Gastrocnemius medialis (tissue), 4 donors: ENCODE results near the gene TBL1X. TPM values are rescaled to one million over a fixed set of nuclear protein-coding genes. Genes with fewer than 3 reads are reported as not detected.

Source experiments
- ATAC-seq, 2 donors: fragments of 150-250 bp; one replicate each; pipeline ENCODE4 v1.9.1; 2016
- DNase-seq, 2 donors: peaks; one replicate each; pipeline ENCODE4 v3.0.0-alpha.2; 2019
- H3K27ac ChIP-seq, 4 donors: fragments of 200-600 bp; sonication (generic); 1 replicate in 1 of 4; 2 replicates in 3 of 4; pipeline ENCODE4 v1.5.1; 2016 to 2018; ENCODE audit warnings: mild to moderate bottlenecking in 2 of 4, moderate library complexity in 1 of 4
- H3K27me3 ChIP-seq, 3 donors: fragments of 200-600 bp; sonication (generic) in 2 of 3; 1 replicate in 1 of 3; 2 replicates in 2 of 3; pipeline versions ENCODE4 v1.5.1 to v1.6.0; 2016 to 2019; ENCODE audit warnings: mild to moderate bottlenecking in 1 of 3, moderate library complexity in 1 of 3
- H3K36me3 ChIP-seq, 2 donors: fragments of 200-600 bp; sonication (generic) in 1 of 2; one replicate each; pipeline ENCODE4 v1.5.1; 2017 to 2018
- H3K4me1 ChIP-seq, 2 donors: fragments of 200-600 bp; sonication (generic) in 1 of 2; one replicate each; pipeline ENCODE4 v1.5.1; 2016 to 2017; ENCODE audit warnings: mild to moderate bottlenecking in 2 of 2
- H3K4me3 ChIP-seq, 4 donors: fragments of 200-600 bp; sonication (generic) in 3 of 4; 1 replicate in 1 of 4; 2 replicates in 3 of 4; pipeline ENCODE4 v1.5.1; 2016 to 2019; ENCODE audit warnings: mild to moderate bottlenecking in 2 of 4
- H3K9me3 ChIP-seq, 3 donors: fragments of 200-600 bp; sonication (generic) in 2 of 3; 1 replicate in 1 of 3; 2 replicates in 2 of 3; pipeline ENCODE4 v1.5.1; 2016 to 2019
- POLR2A ChIP-seq, 2 donors: fragments of 450-650 bp; IDR thresholded peaks; one replicate each; pipeline ENCODE4 v1.6.1; 2017; ENCODE audit warnings: antibody characterized with exemption in 2 of 2, mild to moderate bottlenecking in 2 of 2, moderate library complexity in 2 of 2
- in situ Hi-C, 4 donors: fragments of 200-750 bp; cut with MboI; loops; one replicate each; pipeline versions ENCODE4 v1.15.0 to v1.8.0; 2017; ENCODE audit warnings: low sequenced_read_pairs in 4 of 4
- intact Hi-C: fragments of 100-400 bp; cut with DNase I; formaldehyde crosslinking; loops from one replicate; pipeline ENCODE4 v1.15.1; 2023; ENCODE audit warnings: low total_unique reads
- total RNA-seq, 4 donors: library from RNA; depleted of rRNA; stranded (reverse); fragments of >200 nt; gene quantifications; one replicate each; pipeline versions ENCODE4 v1.1.0 to v1.2.3, GENCODE V29; 2016
- TF ChIP-seq, protein P1 (sequence below), 5 experiments: fragments of 450-650 bp in 3 of 5; fragments of 200-600 bp in 2 of 5; sonication (generic) in 2 of 5; IDR thresholded peaks in 4 of 5; conservative IDR thresholded peaks in 1 of 5; 1 replicate in 4 of 5; 2 replicates in 1 of 5; pipeline ENCODE4 v1.5.1; 2016 to 2019; ENCODE audit warnings: antibody characterized with exemption in 5 of 5, mild to moderate bottlenecking in 3 of 5, moderate library complexity in 3 of 5

Gene TBL1X
- total RNA-seq, 4 donors from 2014 or later, result 6.7 to 16.8 (median 8.0) TPM

- intact Hi-C loops (no loop called here), in situ Hi-C loops (no loop called here)
- Histone ChIP-seq H3K9me3 (no peaks in the 10 kb centered on the region), H3K4me1 (no peaks in the 10 kb centered on the region), H3K27ac (no peak overlapping the region), H3K36me3 (no peaks in the 10 kb centered on the region), H3K27me3 (no peaks in the 10 kb centered on the region), H3K4me3 (no peak overlapping the region)
- no peak for ATAC-seq
- no peak for DNase-seq
- TF ChIP-seq, protein P1, sequence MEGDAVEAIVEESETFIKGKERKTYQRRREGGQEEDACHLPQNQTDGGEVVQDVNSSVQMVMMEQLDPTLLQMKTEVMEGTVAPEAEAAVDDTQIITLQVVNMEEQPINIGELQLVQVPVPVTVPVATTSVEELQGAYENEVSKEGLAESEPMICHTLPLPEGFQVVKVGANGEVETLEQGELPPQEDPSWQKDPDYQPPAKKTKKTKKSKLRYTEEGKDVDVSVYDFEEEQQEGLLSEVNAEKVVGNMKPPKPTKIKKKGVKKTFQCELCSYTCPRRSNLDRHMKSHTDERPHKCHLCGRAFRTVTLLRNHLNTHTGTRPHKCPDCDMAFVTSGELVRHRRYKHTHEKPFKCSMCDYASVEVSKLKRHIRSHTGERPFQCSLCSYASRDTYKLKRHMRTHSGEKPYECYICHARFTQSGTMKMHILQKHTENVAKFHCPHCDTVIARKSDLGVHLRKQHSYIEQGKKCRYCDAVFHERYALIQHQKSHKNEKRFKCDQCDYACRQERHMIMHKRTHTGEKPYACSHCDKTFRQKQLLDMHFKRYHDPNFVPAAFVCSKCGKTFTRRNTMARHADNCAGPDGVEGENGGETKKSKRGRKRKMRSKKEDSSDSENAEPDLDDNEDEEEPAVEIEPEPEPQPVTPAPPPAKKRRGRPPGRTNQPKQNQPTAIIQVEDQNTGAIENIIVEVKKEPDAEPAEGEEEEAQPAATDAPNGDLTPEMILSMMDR (IDR thresholded peaks at IDR 0.05 in 4 of 5, conservative IDR thresholded peaks at IDR 0.05 in 1 of 5), result no peak
- no peak for TF ChIP-seq POLR2A (IDR thresholded peaks at IDR 0.05)
These were observed 93.8 kb downstream of the TBL1X start for GRCh38 chrX:9558615-9559014.

GRCh38 chrX:9560219-9560618 lies 95.4 kb downstream of the TBL1X start:
- DNase-seq (peak; percentile 3 to 46), ATAC-seq (peak; percentile 36 to 76)
- Histone ChIP-seq H3K4me3 (no peak overlapping the region), H3K4me1 (no peaks in the 10 kb centered on the region), H3K36me3 (no peaks in the 10 kb centered on the region), H3K27ac (no peak overlapping the region), H3K9me3 (no peaks in the 10 kb centered on the region), H3K27me3 (no peaks in the 10 kb centered on the region)
- no peak for TF ChIP-seq POLR2A (IDR thresholded peaks at IDR 0.05)
- TF ChIP-seq, protein P1 (IDR thresholded peaks at IDR 0.05 in 4 of 5, conservative IDR thresholded peaks at IDR 0.05 in 1 of 5), result no peak
- in situ Hi-C loops, result no loop called here
- intact Hi-C loops, result no loop called here

DNA sequence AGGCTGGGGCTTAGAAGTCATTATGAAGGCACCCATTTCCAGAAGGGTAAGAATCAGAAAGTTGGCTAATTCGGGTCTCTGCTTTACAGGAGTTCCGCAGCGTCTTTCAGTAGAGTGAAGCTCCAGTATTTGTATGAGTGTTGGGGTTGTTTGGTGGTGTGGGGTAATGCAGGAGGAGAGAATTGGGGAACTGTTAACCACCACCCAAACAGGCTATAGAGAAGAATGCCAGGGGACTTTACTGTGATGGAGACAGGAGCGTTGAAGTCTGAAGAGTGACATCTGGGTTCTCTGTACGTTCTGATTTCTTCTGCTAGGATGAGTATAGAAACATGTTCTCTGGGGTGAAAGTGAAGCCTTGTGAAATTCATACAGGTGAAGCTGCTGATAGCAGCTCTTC lies 96.3 kb downstream of the TBL1X start:
- intact Hi-C loops (no loop called here), in situ Hi-C loops (no loop called here)
- Histone ChIP-seq H3K36me3 (no peaks in the 10 kb centered on the region), H3K9me3 (no peaks in the 10 kb centered on the region), H3K4me3 (no peak overlapping the region), H3K27me3 (no peaks in the 10 kb centered on the region), H3K27ac (no peak overlapping the region), H3K4me1 (peaks cover 0 to 3% of the 10 kb centered on the region in 2 donors)
- ATAC-seq, result no peak
- TF ChIP-seq, protein P1 (IDR thresholded peaks at IDR 0.05 in 4 of 5, conservative IDR thresholded peaks at IDR 0.05 in 1 of 5), result no peak
- no peak for TF ChIP-seq POLR2A (IDR thresholded peaks at IDR 0.05)
- DNase-seq, result no peak

DNA sequence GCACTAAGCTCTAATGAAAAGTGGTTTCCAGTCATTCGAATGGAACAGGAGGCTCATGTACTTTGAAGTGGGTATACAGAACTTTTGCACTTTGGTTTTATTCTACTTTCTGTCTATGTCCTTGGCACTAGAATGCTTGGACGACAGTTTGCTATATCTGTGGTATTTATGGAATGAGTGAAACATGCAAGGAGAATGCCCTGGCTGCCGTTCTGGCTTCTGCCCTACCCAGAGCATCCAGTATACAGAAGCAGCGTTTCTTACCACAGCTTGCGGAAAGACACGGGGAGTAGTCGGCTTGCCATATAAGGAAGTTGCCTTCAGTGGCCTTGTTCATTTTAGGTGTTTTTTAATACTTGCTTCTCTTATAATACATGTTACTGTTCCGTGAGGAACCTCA lies 98.0 kb downstream of the TBL1X start:
- no peak overlapping the region for H3K4me3 ChIP-seq
- TF ChIP-seq, protein P1 (IDR thresholded peaks at IDR 0.05 in 4 of 5, conservative IDR thresholded peaks at IDR 0.05 in 1 of 5), result no peak
- no peak for TF ChIP-seq POLR2A (IDR thresholded peaks at IDR 0.05)
- DNase-seq (peak in 1 of 2 donors; percentile 15), ATAC-seq (peak in 1 of 2 donors; percentile 56)
- H3K27ac ChIP-seq, result no peak overlapping the region
- intact Hi-C loops (no loop called here), in situ Hi-C loops (no loop called here)
- no peaks in the 10 kb centered on the region for H3K9me3 ChIP-seq
- H3K4me1 ChIP-seq, result peaks cover 0 to 8% of the 10 kb centered on the region in 2 donors
- H3K36me3 ChIP-seq, result no peaks in the 10 kb centered on the region
- H3K27me3 ChIP-seq, result no peaks in the 10 kb centered on the region

GRCh38 chrX:9566150-9566621 lies 101.3 kb downstream of the TBL1X start:
- TF ChIP-seq, protein P1 (IDR thresholded peaks at IDR 0.05 in 4 of 5, conservative IDR thresholded peaks at IDR 0.05 in 1 of 5), result no peak
- TF ChIP-seq POLR2A (IDR thresholded peaks at IDR 0.05), result no peak
- Histone ChIP-seq H3K4me3 (no peak overlapping the region), H3K27ac (no peak overlapping the region), H3K36me3 (no peaks in the 10 kb centered on the region), H3K27me3 (no peaks in the 10 kb centered on the region), H3K9me3 (no peaks in the 10 kb centered on the region), H3K4me1 (peaks cover 0 to 8% of the 10 kb centered on the region in 2 donors)
- ATAC-seq (peak; percentile 63 to 78), DNase-seq (peak; percentile 26 to 46)
- in situ Hi-C loops (no loop called here), intact Hi-C loops (no loop called here)
